HUES6 (cell line): ENCODE data around the gene CYCS.

ENCODE experiments used
- H3K27ac ChIP-seq: 2 replicates; pipeline ENCODE4 v1.7.0; 2013; ENCODE audit warnings: low read depth, mild to moderate bottlenecking, low read length, inconsistent platforms
- H3K27me3 ChIP-seq: 2 replicates; pipeline ENCODE4 v1.6.1; 2013; ENCODE audit warnings: low read length; ENCODE audit not compliant: control insufficient read depth, insufficient read depth
- H3K36me3 ChIP-seq: 2 replicates; pipeline ENCODE4 v1.6.1; 2013; ENCODE audit warnings: low read length; ENCODE audit not compliant: control insufficient read depth, insufficient read depth
- H3K4me1 ChIP-seq: 2 replicates; pipeline ENCODE4 v1.6.1; 2013; ENCODE audit warnings: low read length; ENCODE audit not compliant: control insufficient read depth, insufficient read depth
- H3K4me3 ChIP-seq: 2 replicates; pipeline ENCODE4 v1.5.1; 2013; ENCODE audit warnings: low read depth, low read length
- H3K9ac ChIP-seq: one replicate; pipeline ENCODE4 v1.6.1; 2013; ENCODE audit warnings: mild to moderate bottlenecking, low read length
- H3K9me3 ChIP-seq: 2 replicates; pipeline ENCODE4 v1.6.1; 2013; ENCODE audit warnings: low read depth, low read length; ENCODE audit not compliant: control insufficient read depth, insufficient read depth

The CYCS gene

DNA sequence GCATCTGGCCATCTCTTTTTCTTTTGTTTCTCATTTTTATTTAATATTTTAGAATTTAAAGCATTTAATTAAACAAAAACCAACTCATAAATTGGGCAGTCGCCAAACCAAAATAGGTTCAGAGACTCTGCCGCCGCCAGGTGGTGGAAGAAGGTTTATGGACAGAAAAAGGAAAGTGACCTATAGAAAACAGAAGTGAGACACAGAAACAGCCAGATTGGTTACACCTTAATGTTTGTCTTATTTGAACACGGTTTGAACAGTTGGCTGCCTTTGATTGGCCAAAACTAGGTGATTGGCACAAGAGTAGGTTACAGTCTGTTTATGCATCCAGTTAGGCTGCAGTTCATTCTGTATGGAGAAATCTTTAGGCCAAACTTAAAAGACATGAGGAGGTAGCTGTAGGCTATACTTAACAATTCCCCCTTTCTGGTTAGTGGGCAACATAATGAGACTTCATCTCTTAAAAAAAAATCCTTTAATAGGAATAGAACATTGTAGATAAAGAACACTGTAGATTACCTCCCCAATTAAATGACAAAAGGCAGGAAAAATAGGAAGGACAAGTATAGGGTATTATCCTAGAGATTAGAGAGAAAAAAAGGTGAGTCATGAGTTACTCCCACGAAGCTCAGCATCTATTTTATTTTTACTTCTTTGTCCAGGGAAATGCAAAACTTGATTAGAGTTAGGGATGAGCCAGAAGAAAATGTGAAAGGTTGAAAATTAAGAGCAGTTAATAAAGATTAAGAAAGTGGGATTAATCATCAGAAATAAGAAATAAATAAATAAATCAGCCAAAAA is 23.9 kb upstream of the CYCS start:
- Histone ChIP-seq H3K9ac (no peak overlapping the region), H3K27me3 (no peaks in the 10 kb centered on the region), H3K27ac (no peak overlapping the region), H3K4me3 (no peak overlapping the region), H3K36me3 (no peaks in the 10 kb centered on the region), H3K9me3 (no peaks in the 10 kb centered on the region), H3K4me1 (peaks cover 17% of the 10 kb centered on the region)

DNA sequence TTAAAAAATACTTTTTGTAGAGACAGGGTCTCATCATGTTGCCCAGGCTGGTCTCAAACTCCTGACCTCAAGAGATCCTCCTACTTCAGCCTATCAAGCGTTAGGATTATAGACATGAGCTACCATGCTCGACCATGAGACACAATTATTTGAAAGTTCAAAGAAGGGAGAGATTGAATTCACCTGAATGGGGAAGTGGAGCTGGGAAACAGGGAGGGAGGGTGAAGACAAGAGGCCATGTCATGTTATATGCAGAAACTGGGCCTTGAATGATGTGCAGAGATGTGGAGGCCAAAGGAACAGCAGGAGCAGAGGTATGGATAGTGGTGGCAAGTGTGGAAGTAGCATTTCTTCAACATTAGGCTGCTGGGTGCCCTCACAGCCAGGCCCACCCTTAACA is 18.7 kb upstream of the CYCS start:
- Histone ChIP-seq H3K27me3 (no peaks in the 10 kb centered on the region), H3K27ac (no peak overlapping the region), H3K9ac (no peak overlapping the region), H3K4me1 (peaks cover 11% of the 10 kb centered on the region; the same call in 1 of the 2 replicates), H3K9me3 (no peaks in the 10 kb centered on the region), H3K36me3 (no peaks in the 10 kb centered on the region), H3K4me3 (no peak overlapping the region)

DNA sequence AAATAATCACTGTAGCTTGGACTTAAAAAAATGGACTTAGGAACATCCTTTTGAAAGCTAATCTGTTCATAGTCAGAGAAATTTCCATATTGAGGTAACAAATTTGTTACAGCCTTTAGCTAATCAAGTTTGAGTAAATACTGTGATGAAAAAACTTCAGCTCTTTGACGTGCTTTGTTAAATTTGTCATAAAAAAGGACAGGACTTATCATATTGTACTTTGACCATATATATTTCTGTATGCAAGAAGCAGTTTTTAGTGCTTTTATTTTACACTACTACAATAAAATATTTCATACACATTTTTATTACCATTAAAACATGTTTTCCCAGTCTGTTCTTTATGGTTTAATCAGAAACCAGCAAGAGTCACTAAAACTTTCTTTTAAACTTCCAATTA is 14.5 kb upstream of the CYCS start:
- no peaks in the 10 kb centered on the region for H3K36me3 ChIP-seq
- no peaks in the 10 kb centered on the region for H3K27me3 ChIP-seq
- peaks cover 11% of the 10 kb centered on the region; the same call in 1 of the 2 replicates for H3K4me1 ChIP-seq
- no peak overlapping the region for H3K4me3 ChIP-seq
- H3K9me3 ChIP-seq = no peaks in the 10 kb centered on the region
- H3K9ac ChIP-seq = no peak overlapping the region
- no peak overlapping the region for H3K27ac ChIP-seq

DNA sequence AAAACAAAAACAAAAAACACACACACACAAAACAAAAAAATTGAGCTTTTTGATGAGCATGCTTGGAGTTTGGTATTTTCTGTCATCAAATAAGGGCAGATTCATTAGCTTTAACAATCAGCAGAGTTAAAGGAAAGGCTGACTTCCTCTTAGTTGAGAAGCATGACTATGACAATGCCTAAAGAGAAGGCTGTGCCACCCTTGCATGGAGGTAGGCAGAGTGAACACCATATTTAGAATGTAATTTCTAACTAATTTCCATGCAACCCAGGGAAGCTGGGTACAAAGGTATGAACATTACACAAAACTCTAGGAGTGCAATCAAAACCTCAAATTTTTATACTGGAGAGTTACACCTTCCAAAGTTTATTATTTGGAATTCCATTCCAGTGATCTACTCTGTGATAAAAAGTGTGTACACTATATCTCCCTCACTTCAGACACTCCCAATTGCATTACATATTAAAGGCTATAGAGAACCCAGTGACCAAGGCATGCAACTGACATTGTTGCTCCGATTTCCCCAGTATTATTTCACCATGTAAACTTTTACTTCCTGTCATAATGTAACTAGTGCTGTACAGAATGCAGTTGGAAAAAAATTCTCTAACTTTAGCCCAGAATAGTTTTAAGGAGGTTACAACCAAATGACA is 9.4 kb upstream of the CYCS start:
- no peak overlapping the region for H3K27ac ChIP-seq

DNA sequence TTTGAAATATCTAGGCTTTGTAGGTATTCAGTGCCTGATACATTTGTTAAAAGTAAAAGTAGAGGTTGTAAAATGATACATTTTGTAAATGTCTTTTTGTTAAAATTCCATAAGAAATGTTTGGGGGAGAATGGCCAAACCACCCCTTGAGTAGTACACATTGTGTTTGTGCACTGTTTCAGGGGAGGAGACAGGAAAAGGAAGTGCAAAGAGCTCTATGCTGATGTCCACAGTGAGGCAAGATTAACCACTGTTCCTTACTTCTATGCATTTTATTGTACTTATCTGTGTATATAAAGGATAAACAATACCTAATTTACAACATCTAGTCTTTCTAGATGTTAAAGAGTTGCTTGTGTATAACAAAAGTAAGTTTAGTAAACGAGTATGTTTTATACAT is 7.4 kb upstream of the CYCS start:
- Histone ChIP-seq H3K9me3 (no peaks in the 10 kb centered on the region), H3K27me3 (no peaks in the 10 kb centered on the region), H3K36me3 (no peaks in the 10 kb centered on the region), H3K4me1 (peaks cover 4% of the 10 kb centered on the region; the same call in 1 of the 2 replicates), H3K9ac (no peak overlapping the region), H3K4me3 (no peak overlapping the region), H3K27ac (no peak overlapping the region)

More for the DNA sequence above, 9.4 kb upstream of the CYCS start:
- H3K9ac ChIP-seq = no peak overlapping the region
- no peaks in the 10 kb centered on the region for H3K36me3 ChIP-seq
- no peak overlapping the region for H3K4me3 ChIP-seq
- peaks cover 4% of the 10 kb centered on the region; the same call in 1 of the 2 replicates for H3K4me1 ChIP-seq
- no peaks in the 10 kb centered on the region for H3K27me3 ChIP-seq
- no peaks in the 10 kb centered on the region for H3K9me3 ChIP-seq

DNA sequence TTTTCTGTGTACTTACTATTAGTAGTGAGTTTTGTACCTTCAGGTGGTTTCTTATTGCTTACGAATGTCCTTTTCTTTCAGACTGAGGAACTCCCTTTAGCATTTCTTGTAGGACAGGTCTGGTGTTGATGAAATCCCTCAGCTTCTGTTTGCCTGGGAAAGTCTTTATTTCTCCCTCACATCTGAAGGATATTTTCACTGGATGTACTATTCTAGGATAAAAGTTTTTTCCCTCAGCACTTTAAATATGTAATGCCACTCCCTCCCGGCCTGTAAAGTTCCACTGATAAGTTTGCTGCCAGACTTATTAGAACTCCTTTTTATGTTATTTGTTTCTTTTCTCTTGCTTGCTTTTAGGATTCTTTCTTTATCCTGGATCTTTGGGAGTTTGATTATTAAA is 1.7 kb upstream of the CYCS start:
- H3K27me3 ChIP-seq = no peaks in the 10 kb centered on the region

DNA sequence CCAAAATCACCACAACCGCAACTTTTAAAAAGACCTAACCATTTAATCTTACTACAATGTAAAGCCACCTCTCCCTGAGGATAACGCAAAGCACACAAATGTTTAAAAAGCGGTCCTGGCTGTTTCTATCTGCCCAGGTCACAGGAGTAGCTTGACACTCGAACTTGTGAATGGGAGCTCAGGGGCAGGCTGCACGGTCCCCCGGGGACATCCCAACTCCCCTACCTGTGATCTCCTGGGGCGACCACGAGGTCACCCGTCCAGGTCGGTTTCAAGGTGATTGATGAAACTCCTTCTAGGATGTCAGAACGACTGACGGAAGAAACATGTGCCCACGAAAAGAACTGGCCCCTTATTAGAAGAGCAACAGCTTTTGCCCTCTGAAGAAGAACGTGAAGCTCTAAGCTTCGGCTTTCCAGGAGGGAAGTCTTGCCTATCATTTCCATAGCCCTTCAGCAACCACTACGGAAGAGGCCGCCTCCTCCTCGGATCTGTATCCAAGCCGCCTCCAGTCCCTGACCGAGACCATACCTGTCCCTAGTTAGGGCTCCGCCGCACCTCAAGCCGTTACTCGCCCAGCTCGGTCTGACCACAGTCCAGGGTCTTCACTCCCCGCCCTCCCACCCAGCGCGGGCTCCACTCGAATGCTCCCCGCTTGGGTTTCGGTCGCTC is 459 bp downstream of the CYCS start:
- peak overlapping the region; percentile 38; the same call in 1 of the 2 replicates for H3K27ac ChIP-seq
- no peaks in the 10 kb centered on the region for H3K4me1 ChIP-seq
- H3K4me3 ChIP-seq = peak overlapping the region; percentile 93
- peak overlapping the region; percentile 93 for H3K9ac ChIP-seq
- H3K9me3 ChIP-seq = no peaks in the 10 kb centered on the region
- peaks cover 48% of the 10 kb centered on the region for H3K36me3 ChIP-seq
- H3K27me3 ChIP-seq = no peaks in the 10 kb centered on the region

More for the DNA sequence above, 1.7 kb upstream of the CYCS start:
- Histone ChIP-seq H3K36me3 (peaks cover 27% of the 10 kb centered on the region), H3K4me3 (no peak overlapping the region), H3K9ac (no peak overlapping the region), H3K27ac (no peak overlapping the region), H3K9me3 (no peaks in the 10 kb centered on the region), H3K4me1 (no peaks in the 10 kb centered on the region)

DNA sequence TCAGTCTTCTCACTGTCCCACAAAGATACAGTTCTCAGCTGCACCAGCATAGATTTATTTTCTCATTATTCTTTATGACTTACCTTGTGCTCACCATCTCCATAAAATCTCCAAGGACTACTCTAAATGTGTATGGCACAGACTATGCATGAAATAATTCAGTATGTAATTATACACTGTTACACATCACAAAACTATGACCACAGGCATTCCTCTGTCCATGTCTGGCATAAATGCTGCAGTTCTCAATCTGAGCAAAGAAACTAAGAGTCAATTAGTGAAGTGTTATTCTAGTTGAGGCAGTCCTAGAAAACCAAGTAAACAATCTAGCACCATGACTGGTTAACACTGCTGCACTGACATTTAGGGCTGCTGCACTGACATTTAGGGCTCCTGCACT is 2.7 kb downstream of the CYCS start:
- Histone ChIP-seq H3K9me3 (no peaks in the 10 kb centered on the region), H3K36me3 (peaks cover 57% of the 10 kb centered on the region), H3K4me1 (no peaks in the 10 kb centered on the region)

DNA sequence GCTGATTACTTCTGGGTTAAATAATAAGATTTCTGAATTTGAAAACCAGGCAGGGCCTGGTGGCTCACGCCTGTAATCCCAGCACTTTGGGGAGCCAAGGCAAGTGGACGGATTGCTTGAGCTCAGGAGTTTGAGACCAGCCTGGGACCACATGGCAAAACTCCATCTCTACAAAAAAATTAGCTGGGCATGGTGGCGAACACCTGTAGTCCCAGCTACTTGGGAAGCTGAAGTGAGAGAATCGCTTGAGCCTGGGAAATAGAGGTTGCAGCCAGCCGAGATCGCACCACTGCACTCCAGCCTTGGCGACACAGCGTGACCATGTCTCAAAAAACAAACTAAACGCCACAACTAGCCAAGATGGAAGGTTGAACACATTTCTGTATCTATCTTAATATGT is 3.5 kb downstream of the CYCS start:
- Histone ChIP-seq H3K4me1 (no peaks in the 10 kb centered on the region), H3K4me3 (no peak overlapping the region), H3K9me3 (no peaks in the 10 kb centered on the region), H3K9ac (no peak overlapping the region), H3K27me3 (no peaks in the 10 kb centered on the region), H3K27ac (no peak overlapping the region), H3K36me3 (peaks cover 57% of the 10 kb centered on the region)

More for the DNA sequence above, 2.7 kb downstream of the CYCS start:
- H3K27me3 ChIP-seq = no peaks in the 10 kb centered on the region
- no peak overlapping the region for H3K4me3 ChIP-seq
- no peak overlapping the region for H3K27ac ChIP-seq
- no peak overlapping the region for H3K9ac ChIP-seq

DNA sequence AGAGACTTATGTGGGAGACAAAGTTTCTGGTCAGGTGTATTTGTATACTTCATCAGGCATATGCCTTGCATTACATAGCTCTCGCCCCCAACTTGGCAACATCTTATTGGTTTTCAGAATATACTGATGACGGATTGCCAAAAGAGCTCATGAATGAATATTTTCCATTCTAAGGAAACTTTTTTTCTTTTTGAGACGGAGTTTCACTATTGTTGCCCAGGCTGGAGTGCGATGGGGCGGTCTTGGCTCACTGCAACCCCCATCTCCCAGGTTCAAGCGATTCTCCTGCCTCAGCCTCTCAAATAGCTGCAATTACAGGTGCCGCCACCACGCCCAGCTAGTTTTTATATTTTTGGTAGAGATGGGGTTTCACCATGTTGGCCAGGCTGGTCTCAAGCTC is 6.0 kb downstream of the CYCS start:
- Histone ChIP-seq H3K27ac (no peak overlapping the region), H3K9ac (no peak overlapping the region), H3K36me3 (peaks cover 52% of the 10 kb centered on the region), H3K4me3 (no peak overlapping the region), H3K9me3 (no peaks in the 10 kb centered on the region), H3K27me3 (no peaks in the 10 kb centered on the region), H3K4me1 (no peaks in the 10 kb centered on the region)
